GM10266 (cell line): ENCODE results near the gene SSC5D.

ENCODE experiments used
- DNase-seq: peaks from one replicate; pipeline ENCODE4 v3.0.0; 2012; ENCODE audit errors: extremely low spot score
- CTCF ChIP-seq: IDR thresholded peaks from 2 replicates; pipeline ENCODE4 v1.5.1; 2012; ENCODE audit warnings: mild to moderate bottlenecking, low read depth; ENCODE audit not compliant: control insufficient read depth, insufficient read depth; ENCODE audit errors: missing control alignments

The SSC5D gene

GRCh38 chr19:55535173-55535964 is 47.1 kb downstream of the SSC5D start:
- DNase-seq: no peak
- no peak for TF ChIP-seq CTCF

- no peak for TF ChIP-seq CTCF
- no peak for DNase-seq
These were observed 47.7 kb downstream of the SSC5D start for GRCh38 chr19:55535965-55536350.

GRCh38 chr19:55536366-55536765 is 48.1 kb downstream of the SSC5D start:
- TF ChIP-seq CTCF: no peak
- no peak for DNase-seq

- DNase-seq: no peak
- no peak for TF ChIP-seq CTCF
These were observed 48.9 kb downstream of the SSC5D start, which contains the start of gene SBK2 for GRCh38 chr19:55536951-55537740. SBK2 (minus strand) TSS chr19:55537133; CDS start chr19:55536294, 839 bp downstream.

- TF ChIP-seq CTCF: no peak
- DNase-seq: no peak
These were observed 49.5 kb downstream of the SSC5D start for GRCh38 chr19:55537741-55538111.

- TF ChIP-seq CTCF: no peak
- DNase-seq: no peak
These were observed 49.9 kb downstream of the SSC5D start for GRCh38 chr19:55538132-55538531.
